Endometrial microvascular endothelial cells (primary cell): Measurements from ENCODE around the gene NRG2. TPM values are rescaled to one million over a fixed set of nuclear protein-coding genes. Genes with fewer than 3 reads are reported as not detected.

ENCODE experiments used
- in situ Hi-C: cut with HindIII; loops from 2 replicates; pipeline ENCODE4 v1.10.0; 2017; ENCODE audit warnings: low sequenced_read_pairs, low pct_unique_long_range_greater_than_20kb; ENCODE audit errors: inconsistent ontology term
- total RNA-seq: library from RNA; depleted of rRNA; stranded (reverse); fragments of >200 nt; gene quantifications from one replicate; pipeline ENCODE4 v1.2.3, GENCODE V29; 2015; ENCODE audit errors: inconsistent ontology term

NRG2 gene
- total RNA-seq, 1 donor from 2014 or later, result 0.46 TPM

DNA sequence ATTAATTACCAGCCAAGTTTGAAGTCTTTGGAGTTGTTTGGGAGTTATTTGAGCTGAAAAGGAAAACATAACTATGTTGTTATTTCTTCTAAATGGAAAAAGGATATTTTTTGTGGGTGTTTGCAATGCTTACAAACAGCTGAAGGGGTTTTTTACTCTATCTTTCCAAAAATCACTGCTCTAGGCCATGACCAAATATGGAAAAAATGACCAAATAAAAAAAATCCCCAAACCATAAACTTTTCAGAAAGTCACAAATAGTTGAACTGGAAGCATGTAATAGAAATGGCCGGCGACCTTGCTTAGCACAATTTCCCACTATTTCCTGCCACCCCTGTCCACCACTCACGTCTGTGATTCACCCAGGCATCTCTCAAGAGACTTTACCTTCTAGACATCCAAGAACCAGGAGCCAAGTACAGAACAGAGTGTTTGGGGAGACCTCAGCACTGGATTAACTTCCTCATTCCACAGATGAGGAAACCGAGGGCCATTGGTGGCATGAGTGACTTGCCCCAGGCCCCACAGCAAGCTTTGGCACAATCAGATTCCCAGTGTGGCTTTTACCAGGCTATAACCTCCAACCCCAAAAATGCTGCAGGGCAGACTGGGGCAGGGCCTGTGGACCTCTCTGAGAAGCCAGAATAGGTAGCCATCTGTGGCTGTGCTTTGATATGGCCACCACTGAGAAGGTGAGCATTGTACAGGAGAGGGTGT lies 84.5 kb downstream of the NRG2 start:
- in situ Hi-C loops, result no loop called here

DNA sequence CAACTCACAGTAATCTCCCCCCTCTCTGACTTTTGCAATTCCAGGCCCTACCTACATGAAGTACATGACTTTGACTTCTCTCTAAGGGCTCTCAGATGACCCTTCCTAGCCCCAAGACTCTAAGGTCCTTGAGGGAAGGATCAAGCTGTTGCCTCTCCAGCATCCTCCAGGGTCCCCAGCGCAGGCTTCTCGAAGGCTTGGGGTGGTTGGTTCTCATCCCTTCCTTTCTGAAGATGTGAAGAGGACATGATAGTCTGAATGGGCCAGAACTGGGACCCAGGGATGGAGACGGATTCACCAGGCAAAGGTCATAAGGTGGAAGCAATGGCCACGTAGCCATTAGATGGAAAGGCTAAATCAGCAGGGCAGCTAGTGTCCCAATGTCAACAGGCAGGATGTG lies 86.8 kb downstream of the NRG2 start:
- in situ Hi-C loops, result no loop called here

DNA sequence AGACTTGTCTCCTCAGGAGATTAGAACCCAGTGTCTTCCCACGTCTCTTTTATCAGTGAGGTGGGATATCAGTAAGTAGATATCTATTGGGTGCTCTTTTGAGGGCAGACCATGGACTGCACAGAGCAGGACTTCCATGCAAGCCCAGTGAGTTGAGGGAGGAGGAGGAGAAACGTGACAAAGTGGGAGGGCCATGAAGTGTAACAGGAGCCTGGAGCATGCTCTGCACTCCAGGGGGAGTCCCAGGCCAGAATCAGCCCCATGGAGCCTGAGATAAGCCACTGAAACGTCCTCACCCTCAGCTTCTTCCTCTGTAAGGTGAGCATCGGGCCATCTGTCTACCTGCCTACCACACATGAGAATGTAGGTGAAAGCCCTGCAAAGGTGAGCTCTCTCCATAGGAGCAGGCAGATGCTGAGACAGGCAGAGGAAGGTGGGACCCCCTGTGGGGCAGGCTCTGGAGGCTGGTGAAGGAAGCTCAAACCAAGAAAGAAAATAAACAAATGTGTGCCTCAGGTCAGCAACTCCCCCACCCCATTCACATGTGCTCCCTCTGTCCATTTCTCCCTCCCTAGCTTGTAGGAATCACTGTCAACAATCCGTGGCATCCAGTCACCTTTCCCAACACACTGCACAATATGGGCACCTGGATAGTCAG lies 87.4 kb downstream of the NRG2 start:
- in situ Hi-C loops, result no loop called here

DNA sequence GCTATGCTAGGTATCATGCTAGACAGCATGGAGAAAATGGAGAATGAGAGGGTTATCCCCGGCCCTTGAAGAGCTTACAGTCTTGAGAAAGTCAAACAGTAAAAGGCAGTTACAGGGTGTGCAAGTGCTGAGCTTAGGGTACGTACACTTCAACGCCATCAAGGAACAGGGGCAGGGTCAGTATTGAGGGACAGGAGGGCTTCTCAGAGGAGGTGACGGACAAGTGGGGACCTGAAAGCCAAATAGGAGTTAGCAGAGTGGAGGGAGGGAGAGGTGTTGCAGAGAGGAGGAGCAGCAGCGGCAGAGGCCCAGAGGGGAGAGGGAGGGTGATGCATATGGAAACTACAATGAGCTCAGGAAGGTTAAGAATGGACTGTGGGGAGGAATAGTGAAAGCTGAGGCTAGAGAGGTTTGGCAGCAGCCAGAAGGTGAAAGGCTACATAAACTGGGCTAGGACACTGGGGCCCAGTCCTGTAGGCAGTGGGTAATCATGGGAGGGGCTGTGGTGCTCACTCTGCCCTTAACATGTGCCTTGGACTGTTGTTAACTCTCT lies 88.0 kb downstream of the NRG2 start:
- in situ Hi-C loops, result no loop called here

DNA sequence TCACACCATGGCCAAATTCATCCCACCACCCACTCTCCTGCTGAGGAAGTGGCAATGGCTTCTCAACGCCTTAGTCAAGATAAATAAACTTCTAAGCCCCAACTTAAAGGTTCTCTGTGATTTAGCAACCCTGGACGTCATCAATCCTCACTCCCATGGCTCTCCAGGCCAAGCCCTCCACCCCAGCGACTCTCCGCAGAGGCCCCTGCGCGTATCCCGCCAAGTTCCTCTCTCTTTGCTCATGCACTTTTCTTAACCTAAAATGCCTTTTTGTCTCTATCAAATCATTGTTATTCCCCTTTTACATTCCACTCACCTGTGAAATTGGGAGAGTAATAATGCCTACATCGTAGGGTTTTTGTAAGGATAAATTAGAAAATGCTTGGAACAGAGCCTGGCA lies 88.6 kb downstream of the NRG2 start:
- in situ Hi-C loops, result no loop called here

- in situ Hi-C loops, result no loop called here
Measured at GRCh38 chr5:139954022-139954421, 89.1 kb downstream of the NRG2 start.

DNA sequence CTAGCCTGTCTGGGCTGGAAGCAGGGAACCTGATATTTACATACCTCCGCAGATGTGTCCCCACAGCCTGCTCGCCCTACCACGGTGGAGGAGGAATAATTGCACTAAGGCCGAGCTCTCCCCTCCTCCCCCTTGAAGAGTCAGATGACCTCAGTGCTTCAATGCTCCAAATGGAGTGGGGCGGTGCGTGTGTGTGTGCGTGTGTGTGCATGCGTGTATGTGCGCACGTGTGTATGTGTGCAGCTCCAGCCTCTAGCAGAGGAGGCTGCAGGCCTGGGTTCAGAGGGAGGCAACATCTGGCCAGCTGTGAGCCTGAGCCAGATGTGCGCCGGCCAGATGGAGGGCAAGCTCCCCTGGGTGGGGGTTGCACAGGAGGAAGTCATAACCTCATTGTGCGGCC lies 90.5 kb downstream of the NRG2 start:
- in situ Hi-C loops, result no loop called here

GRCh38 chr5:139951983-139952382 lies 91.1 kb downstream of the NRG2 start:
- in situ Hi-C loops, result no loop called here

DNA sequence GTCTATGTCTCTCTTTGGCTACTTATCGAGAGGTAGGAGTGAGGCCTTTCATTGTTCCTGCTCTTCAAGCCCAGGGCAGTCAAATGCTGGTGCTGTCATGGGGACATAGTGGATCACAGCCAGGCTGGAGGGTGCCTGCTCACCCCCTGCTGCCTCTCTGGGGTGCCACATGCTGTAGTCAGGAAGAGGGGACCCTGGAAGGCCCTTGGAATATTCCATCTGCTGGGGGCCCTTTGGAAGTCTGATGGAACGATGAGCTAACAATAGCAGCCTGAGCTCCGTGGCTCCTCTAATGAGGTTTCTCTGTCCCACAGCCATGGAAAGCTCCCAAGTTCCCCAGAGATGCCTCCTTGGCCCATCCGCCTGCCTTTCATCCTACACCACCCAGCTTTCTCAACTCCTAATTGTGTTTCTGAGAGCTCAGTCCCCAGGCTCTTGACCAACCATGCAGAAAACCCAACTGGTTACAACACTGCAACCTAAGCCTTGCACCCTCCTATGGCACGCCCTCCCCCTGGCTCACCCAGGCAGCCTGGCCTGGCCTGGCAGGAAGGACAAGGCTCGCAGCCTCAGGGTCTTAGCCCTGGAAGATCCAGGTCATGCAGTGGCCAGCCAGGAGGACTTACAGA lies 91.7 kb downstream of the NRG2 start:
- in situ Hi-C loops, result no loop called here

DNA sequence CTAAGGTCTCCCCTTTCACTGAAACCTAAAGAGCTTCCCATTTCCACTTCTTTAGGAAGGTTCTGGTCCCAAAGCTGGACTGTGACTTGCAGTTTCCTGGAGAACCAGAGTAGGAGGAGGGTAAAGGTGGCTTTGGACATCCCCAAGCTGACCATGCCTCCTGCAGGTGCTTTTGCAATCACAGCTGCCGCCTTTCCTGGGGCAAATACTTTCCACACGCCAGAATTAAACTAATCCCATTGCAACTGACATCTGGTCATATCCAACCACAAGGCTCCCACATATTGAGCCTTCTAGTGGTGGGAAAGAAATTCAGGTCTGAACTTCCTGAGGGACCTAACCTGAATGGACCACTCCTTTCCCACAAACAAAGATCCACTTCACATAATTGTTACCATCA lies 92.7 kb downstream of the NRG2 start:
- in situ Hi-C loops, result no loop called here

DNA sequence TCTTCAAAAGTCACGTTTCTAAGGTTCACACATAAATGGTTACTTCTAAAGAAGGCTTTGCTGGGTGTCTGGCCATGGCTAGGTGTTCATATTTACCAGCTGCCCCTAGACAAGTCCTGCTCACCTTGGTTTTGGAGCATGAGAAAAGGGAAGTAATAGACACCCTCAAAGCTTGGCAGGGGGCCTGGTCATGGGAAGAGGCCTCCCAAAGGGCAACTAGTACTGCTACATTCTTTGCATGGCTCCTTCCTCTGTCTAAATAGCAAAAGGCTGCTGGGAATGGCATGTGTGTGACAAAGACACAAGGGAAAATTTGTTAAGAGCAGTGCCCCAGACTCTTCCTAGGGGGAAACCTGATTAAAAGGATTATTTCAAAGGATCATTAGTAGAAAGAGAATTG lies 93.4 kb downstream of the NRG2 start:
- in situ Hi-C loops, result no loop called here

- in situ Hi-C loops, result no loop called here
Measured at GRCh38 chr5:139947727-139948126, 95.4 kb downstream of the NRG2 start.

GRCh38 chr5:139946440-139946839 lies 96.7 kb downstream of the NRG2 start:
- in situ Hi-C loops, result no loop called here

DNA sequence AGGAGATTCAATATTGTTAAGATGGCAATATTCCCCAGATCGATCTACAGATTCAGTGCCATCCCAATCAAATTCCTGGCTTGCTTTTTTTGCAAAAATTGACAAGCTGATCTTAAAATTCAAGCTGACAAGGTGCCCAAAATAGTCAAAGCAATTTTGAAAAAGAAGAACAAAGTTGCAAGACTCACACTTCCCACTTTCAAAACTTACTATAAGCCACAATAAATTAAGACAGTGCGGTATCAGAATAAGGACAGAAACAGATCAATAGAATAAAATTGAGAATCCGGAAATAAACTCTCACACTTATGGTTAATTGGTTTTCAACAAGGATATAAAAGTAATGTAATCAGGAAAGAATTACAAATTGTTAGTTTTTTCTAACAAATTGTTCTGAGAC lies 97.1 kb downstream of the NRG2 start:
- in situ Hi-C loops, result no loop called here

DNA sequence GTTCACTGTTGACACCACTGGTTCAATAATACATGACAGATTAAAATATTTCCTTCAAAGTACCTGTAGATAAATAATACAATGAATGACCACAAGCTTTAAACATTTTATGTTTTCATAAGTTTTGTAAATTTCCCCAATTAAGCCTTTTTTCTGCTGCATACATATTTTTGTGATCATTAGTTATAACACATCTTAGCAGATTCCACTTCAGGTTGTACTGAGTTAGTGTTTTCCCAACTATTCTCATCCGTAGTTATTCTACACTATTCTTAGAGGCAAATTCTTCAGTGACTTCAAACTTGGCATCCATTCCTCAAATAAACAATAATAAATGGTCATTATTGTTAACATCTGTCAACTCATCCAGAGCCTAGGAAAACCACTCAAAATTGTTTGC lies 100.9 kb downstream of the NRG2 start:
- in situ Hi-C loops, result no loop called here

DNA sequence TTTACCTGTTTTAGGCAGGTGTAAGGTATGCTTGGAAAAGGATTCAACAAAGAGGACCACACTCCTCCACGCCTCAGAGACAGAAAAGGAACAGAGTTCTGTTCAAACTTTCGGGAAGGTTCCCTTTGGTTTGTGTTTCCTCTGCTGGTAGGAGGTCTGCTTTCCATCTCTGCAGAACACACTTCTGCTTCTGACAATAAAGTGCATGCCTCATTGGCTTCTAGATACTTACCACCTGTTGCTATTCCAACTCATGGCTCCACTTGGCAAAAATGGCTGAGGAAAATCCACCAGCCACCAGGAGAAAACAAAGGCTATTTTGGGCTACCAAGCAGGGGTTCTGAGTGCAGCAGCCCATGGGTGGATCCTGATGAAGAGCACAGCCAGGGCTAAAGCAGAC lies 112.7 kb downstream of the NRG2 start:
- in situ Hi-C loops, result no loop called here

- in situ Hi-C loops, result no loop called here
Measured at GRCh38 chr5:139926797-139927503, 116.1 kb downstream of the NRG2 start.

- in situ Hi-C loops, result no loop called here
Measured at GRCh38 chr5:139925650-139926640, 117.2 kb downstream of the NRG2 start.
